ENCODE data around the gene USP13. TPM values are rescaled to one million over a fixed set of nuclear protein-coding genes. Genes with fewer than 3 reads are reported as not detected.

Gene USP13
- total and polyA plus RNA-seq, 2 of the 4 experiments (the other 2 are of a cell fraction): 9.2 to 18.1 TPM

DNA sequence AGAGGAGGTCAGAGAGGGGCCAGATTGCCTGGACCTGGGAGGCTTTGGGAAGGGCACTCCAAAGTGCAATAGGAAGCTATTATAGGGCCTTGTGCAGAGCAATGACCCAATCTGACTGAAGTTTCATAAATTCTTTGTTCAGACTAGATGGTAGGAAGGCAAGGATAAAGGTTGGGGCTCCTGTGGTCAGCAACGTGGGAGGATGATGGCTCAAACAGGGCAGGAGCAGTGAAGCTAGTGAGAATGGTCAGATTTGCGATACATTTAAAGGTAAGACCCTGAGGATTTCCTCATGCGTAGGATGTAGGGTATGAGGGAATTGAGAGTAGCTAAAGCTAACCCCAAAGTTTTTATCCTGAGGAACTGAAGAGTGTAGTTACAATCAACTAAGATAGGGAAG lies 139.0 kb downstream of the USP13 start:
- Histone ChIP-seq H3K79me1 (ENCODE audit: low read depth in 1 of 2, low read length in 2 of 2) (no peaks in the 10 kb centered on the region), H3K4ac (ENCODE audit: low read depth, low read length) (no peak overlapping the region), H2BK120ac (ENCODE audit: low read depth, low read length) (no peak overlapping the region), H4K8ac (ENCODE audit: low read depth in 2 of 2, low read length in 2 of 2) (no peak overlapping the region), H3K56ac (ENCODE audit: extremely low read depth, insufficient read depth, low read length) (no peak overlapping the region), H3K27me3 (ENCODE audit: control insufficient read depth, insufficient read depth, low read length) (no peaks in the 10 kb centered on the region), H3K4me2 (ENCODE audit: low read depth, low read length) (no peak overlapping the region), H3K9me3 (ENCODE audit: control insufficient read depth, insufficient read depth, low read length) (no peaks in the 10 kb centered on the region), H2AK5ac (ENCODE audit: low read depth, low read length) (no peak overlapping the region), H4K20me1 (ENCODE audit: insufficient read depth, low read length) (no peaks in the 10 kb centered on the region), H4K91ac (ENCODE audit: insufficient read depth, low read depth, low read length) (no peak overlapping the region), H3K4me1 (ENCODE audit: control insufficient read depth, insufficient read depth, low read length) (no peaks in the 10 kb centered on the region), H3K36me3 (ENCODE audit: control insufficient read depth, insufficient read depth, low read length) (no peaks in the 10 kb centered on the region; the same call in 1 of the 2 replicates), H2BK20ac (ENCODE audit: low read depth, low read length) (no peak overlapping the region), H2BK15ac (ENCODE audit: low read depth, low read length) (no peak overlapping the region), H2AFZ (replicated peaks; ENCODE audit: low read length, poor library complexity) (no peak overlapping the region), H3K14ac (replicated peaks; ENCODE audit: low read depth, low read length) (no peak overlapping the region), H3K18ac (ENCODE audit: low read depth, low read length) (no peak overlapping the region), H2BK5ac (ENCODE audit: low read depth, low read length, poor library complexity, severe bottlenecking) (no peak overlapping the region), H2AK9ac (replicated peaks; ENCODE audit: low read depth, low read length, poor library complexity) (no peak overlapping the region), H3K4me3 (ENCODE audit: insufficient read depth, low read depth, low read length) (no peak overlapping the region), H4K5ac (ENCODE audit: low read depth, low read length) (no peak overlapping the region), H3K23ac (ENCODE audit: low read depth, low read length) (no peak overlapping the region), H3K9ac (ENCODE audit: low read depth, low read length) (no peak overlapping the region), H3K27ac (ENCODE audit: insufficient read depth, low read length) (no peak overlapping the region), H3K9me1 (ENCODE audit: insufficient read depth, low read length) (no peaks in the 10 kb centered on the region)
- BruUV-seq (replicated peaks): no TSS peak
- ChIA-PET POLR2A (ENCODE audit: unreplicated experiment) (no interaction called here), CTCF (no interaction called here)
- intact Hi-C loops (cut with micrococcal nuclease): no loop called here
- dilution Hi-C loops (cut with HindIII; ENCODE audit: low sequenced_read_pairs, unreplicated experiment): no loop called here
- no peak for DNase-seq
- in situ Hi-C loops (cut with MboI; ENCODE audit: low sequenced_read_pairs): no loop called here
- TF ChIP-seq BHLHE40 (IDR thresholded peaks at IDR 0.05; ENCODE audit: low read depth, low read length): no peak
- TF ChIP-seq USF2 (IDR thresholded peaks at IDR 0.05; ENCODE audit: low read depth, low read length): no peak
- no peak for TF ChIP-seq CTCF (conservative IDR thresholded peaks at IDR 0.05; ENCODE audit: low read depth, low read length)
- TF ChIP-seq MXI1 (IDR thresholded peaks at IDR 0.05; ENCODE audit: borderline replicate concordance, low read depth, low read length): no peak
- no peak for TF ChIP-seq ELK1 (IDR thresholded peaks at IDR 0.05; ENCODE audit: borderline replicate concordance, low read depth, low read length)
- no peak for TF ChIP-seq RAD21 (IDR thresholded peaks at IDR 0.05; ENCODE audit: low read length)
- no peak for ATAC-seq (ENCODE audit: low read depth)
- WGBS, 2 experiments (ENCODE audit: extremely low coverage in 2 of 2, insufficient read length in 1 of 2): 88% methylated on average over 2 of the region's 3 CpGs; no CpG with 5 or more reads in 1 of the 2 experiments
